ENCODE measurements around the gene SNED1.

GRCh38 chr2:241114836-241115235 is 116.4 kb downstream of the SNED1 start:
- TF ChIP-seq POLR2AphosphoS5 (IDR thresholded peaks at IDR 0.05; ENCODE audit: control insufficient read depth, insufficient read depth, low read depth, low read length) (no peak), HDAC8 (tag; IDR thresholded peaks at IDR 0.05) (no peak), NELFE (IDR thresholded peaks at IDR 0.05; ENCODE audit: insufficient read depth, insufficient read length) (no peak), CEBPB (tag; IDR thresholded peaks at IDR 0.05) (no peak), CTCF (IDR thresholded peaks at IDR 0.05 in 2 of 3, conservative IDR thresholded peaks at IDR 0.05 in 1 of 3; ENCODE audit: insufficient read depth in 2 of 3, low read depth in 1 of 3, low read length in 3 of 3) (no peak), ETV6 (IDR thresholded peaks at IDR 0.05; ENCODE audit: borderline replicate concordance in 1 of 2, low read depth in 2 of 2, low read length in 1 of 2) (no peak), ETV6 (CRISPR knock-in tag; IDR thresholded peaks at IDR 0.05; ENCODE audit: borderline replicate concordance) (no peak), CBX8 (IDR thresholded peaks at IDR 0.05; ENCODE audit: borderline replicate concordance, extremely low read depth, low read depth, low read length, poor library complexity, severe bottlenecking) (no peak), GTF2F1 (IDR thresholded peaks at IDR 0.05; ENCODE audit: low read depth, low read length) (no peak)
- TF ChIP-seq, protein P1, sequence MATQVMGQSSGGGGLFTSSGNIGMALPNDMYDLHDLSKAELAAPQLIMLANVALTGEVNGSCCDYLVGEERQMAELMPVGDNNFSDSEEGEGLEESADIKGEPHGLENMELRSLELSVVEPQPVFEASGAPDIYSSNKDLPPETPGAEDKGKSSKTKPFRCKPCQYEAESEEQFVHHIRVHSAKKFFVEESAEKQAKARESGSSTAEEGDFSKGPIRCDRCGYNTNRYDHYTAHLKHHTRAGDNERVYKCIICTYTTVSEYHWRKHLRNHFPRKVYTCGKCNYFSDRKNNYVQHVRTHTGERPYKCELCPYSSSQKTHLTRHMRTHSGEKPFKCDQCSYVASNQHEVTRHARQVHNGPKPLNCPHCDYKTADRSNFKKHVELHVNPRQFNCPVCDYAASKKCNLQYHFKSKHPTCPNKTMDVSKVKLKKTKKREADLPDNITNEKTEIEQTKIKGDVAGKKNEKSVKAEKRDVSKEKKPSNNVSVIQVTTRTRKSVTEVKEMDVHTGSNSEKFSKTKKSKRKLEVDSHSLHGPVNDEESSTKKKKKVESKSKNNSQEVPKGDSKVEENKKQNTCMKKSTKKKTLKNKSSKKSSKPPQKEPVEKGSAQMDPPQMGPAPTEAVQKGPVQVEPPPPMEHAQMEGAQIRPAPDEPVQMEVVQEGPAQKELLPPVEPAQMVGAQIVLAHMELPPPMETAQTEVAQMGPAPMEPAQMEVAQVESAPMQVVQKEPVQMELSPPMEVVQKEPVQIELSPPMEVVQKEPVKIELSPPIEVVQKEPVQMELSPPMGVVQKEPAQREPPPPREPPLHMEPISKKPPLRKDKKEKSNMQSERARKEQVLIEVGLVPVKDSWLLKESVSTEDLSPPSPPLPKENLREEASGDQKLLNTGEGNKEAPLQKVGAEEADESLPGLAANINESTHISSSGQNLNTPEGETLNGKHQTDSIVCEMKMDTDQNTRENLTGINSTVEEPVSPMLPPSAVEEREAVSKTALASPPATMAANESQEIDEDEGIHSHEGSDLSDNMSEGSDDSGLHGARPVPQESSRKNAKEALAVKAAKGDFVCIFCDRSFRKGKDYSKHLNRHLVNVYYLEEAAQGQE (IDR thresholded peaks at IDR 0.05; ENCODE audit: borderline replicate concordance), result no peak
- TF ChIP-seq, protein P1 (CRISPR knock-in tag; IDR thresholded peaks at IDR 0.05; ENCODE audit: low read depth), result no peak
